ENCODE data around the gene MAPK1. TPM values are rescaled to one million over a fixed set of nuclear protein-coding genes. Genes with fewer than 3 reads are reported as not detected.
A peak's percentile ranks its signal among the peaks of the same experiment; 100 is the strongest.

The MAPK1 gene
- total and polyA plus RNA-seq, 7 experiments from 2014 or later: 58.3 to 120 (median 97.0) TPM

DNA sequence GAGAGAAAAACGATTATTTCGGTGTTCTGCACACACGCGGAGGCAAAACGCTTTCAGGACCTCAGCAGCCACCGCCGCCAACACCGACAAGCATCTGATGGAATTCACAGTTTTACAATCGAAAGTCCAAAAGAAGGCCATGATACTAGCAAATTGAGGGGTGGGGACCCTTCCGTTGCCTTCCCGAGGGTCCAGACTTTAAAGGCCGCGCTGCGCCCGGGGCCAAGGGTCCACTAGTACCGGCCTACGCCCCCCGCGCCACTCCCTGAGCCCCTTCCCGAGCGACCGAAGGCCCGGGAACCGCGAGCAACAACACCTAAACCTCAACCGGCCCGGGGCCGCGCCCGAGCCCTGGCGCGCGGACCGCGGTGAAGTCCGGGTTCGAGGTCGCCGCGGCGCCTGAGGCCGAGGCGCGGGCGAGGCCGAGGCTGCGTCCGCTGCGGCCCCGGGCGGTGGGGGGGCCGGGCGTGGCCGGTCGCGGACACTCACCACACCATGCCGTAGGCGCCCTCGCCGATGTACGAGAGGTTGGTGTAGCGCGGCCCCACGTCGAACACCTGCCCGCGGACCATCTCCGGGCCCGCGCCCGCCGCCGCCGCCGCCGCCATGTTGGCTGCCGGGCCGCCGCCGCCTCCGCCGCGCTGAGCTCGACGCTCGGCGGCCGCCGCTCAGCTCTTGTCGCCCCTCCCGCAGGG is 465 bp downstream of the MAPK1 start:
- Histone ChIP-seq H3K4me1 (ENCODE audit: control insufficient read depth in 2 of 2, insufficient read depth in 2 of 2, low read length in 2 of 2) (peaks cover 30 to 39% of the 10 kb centered on the region in 2 donors), H3K4me3 (ENCODE audit: low read length) (peak overlapping the region; percentile 73), H3K9me3 (ENCODE audit: control insufficient read depth in 2 of 3, low read length in 3 of 3) (no peaks in the 10 kb centered on the region), H3K27ac (ENCODE audit: low read depth, low read length) (peak overlapping the region; percentile 88), H3K36me3 (ENCODE audit: control insufficient read depth in 2 of 3, insufficient read depth in 3 of 3, low read length in 3 of 3) (no peaks in the 10 kb centered on the region), H3K27me3 (ENCODE audit: control insufficient read depth in 2 of 2, insufficient read depth in 2 of 2, low read length in 2 of 2) (no peaks in the 10 kb centered on the region)
- H3K4me1 Mint-ChIP-seq: peaks cover 40 to 58% (median 48%) of the 10 kb centered on the region in 7 donors
- H3K27me3 Mint-ChIP-seq: peaks cover 0 to 9% (median 0%) of the 10 kb centered on the region in 5 donors
- peak in 2 of 9 donors; percentile 7 to 30 for DNase-seq
- H3K36me3 Mint-ChIP-seq: peaks cover 0 to 21% (median 0%) of the 10 kb centered on the region in 5 donors
- intact Hi-C loops (cut with micrococcal nuclease): loop anchor here (1.0 to 10.0 kb wide), 10 partner anchors 9 to 240 kb away; partner anchors contain the start of genes PPIL2 (in 1 of the 2), PPM1F (in 1 of the 2) and YPEL1 (in 1 of the 2)
- H3K27ac Mint-ChIP-seq: peak overlapping the region; percentile 89 to 99 (median 94)
- H3K4me3 Mint-ChIP-seq: peak overlapping the region; percentile 87 to 99 (median 98)
- peak; percentile 31 for ATAC-seq
- CTCF ChIA-PET: no interaction called here
- POLR2A ChIA-PET: interaction anchor here (0.7 to 1.1 kb wide), 3 partner anchors 9 to 131 kb away, joined by 3 read pairs; partner anchors contain the start of gene YPEL1
- H3K9me3 Mint-ChIP-seq: peaks cover 0 to 2% (median 0%) of the 10 kb centered on the region in 11 donors

DNA sequence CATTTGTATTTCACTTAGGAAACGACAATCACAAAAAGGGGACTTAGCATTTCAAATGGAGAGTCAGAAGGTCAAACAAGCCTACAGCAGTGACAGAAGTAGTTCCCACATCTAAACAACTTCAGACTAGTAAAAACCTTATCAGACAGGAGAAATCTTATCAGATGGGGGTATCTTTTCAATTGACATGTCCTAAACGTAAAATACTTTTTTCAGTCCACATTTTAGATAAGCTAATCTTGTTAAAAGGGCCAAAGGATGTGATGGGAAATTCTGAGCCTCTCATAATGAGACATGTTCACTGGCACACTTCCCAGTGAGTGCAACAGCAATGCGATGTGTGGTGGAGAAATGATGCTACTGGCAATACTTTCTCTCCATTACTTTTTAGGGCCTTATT is 2.4 kb downstream of the MAPK1 start:
- CTCF ChIA-PET: no interaction called here
- Histone ChIP-seq H3K27ac (ENCODE audit: low read depth, low read length) (no peak overlapping the region), H3K36me3 (ENCODE audit: control insufficient read depth in 2 of 3, insufficient read depth in 3 of 3, low read length in 3 of 3) (no peaks in the 10 kb centered on the region), H3K9me3 (ENCODE audit: control insufficient read depth in 2 of 3, low read length in 3 of 3) (no peaks in the 10 kb centered on the region), H3K4me3 (ENCODE audit: low read length) (peak overlapping the region; percentile 10), H3K4me1 (ENCODE audit: control insufficient read depth in 2 of 2, insufficient read depth in 2 of 2, low read length in 2 of 2) (peaks cover 40 to 53% of the 10 kb centered on the region in 2 donors), H3K27me3 (ENCODE audit: control insufficient read depth in 2 of 2, insufficient read depth in 2 of 2, low read length in 2 of 2) (no peaks in the 10 kb centered on the region)
- H3K9me3 Mint-ChIP-seq: peaks cover 0 to 2% (median 0%) of the 10 kb centered on the region in 11 donors
- no peak for ATAC-seq
- peaks cover 0 to 21% (median 0%) of the 10 kb centered on the region in 5 donors for H3K36me3 Mint-ChIP-seq
- H3K4me1 Mint-ChIP-seq: peaks cover 57 to 77% (median 68%) of the 10 kb centered on the region in 7 donors
- POLR2A ChIA-PET: interaction anchor here (1.3 kb wide), 1 partner anchor 9 kb away, joined by 3 read pairs; no protein-coding TSS in a partner anchor
- intact Hi-C loops (cut with micrococcal nuclease): loop anchor here (5.0 to 10.0 kb wide), 5 partner anchors 78 to 238 kb away; partner anchors contain the start of genes PPIL2 (in 1 of the 2) and PPM1F (in 1 of the 2)
- peak overlapping the region in 2 of 9 donors; percentile 0 to 82 for H3K27ac Mint-ChIP-seq
- peaks cover 0 to 3% (median 0%) of the 10 kb centered on the region in 5 donors for H3K27me3 Mint-ChIP-seq
- peak overlapping the region in 9 of 10 donors; percentile 24 to 99 (median 94) for H3K4me3 Mint-ChIP-seq
- no peak for DNase-seq

DNA sequence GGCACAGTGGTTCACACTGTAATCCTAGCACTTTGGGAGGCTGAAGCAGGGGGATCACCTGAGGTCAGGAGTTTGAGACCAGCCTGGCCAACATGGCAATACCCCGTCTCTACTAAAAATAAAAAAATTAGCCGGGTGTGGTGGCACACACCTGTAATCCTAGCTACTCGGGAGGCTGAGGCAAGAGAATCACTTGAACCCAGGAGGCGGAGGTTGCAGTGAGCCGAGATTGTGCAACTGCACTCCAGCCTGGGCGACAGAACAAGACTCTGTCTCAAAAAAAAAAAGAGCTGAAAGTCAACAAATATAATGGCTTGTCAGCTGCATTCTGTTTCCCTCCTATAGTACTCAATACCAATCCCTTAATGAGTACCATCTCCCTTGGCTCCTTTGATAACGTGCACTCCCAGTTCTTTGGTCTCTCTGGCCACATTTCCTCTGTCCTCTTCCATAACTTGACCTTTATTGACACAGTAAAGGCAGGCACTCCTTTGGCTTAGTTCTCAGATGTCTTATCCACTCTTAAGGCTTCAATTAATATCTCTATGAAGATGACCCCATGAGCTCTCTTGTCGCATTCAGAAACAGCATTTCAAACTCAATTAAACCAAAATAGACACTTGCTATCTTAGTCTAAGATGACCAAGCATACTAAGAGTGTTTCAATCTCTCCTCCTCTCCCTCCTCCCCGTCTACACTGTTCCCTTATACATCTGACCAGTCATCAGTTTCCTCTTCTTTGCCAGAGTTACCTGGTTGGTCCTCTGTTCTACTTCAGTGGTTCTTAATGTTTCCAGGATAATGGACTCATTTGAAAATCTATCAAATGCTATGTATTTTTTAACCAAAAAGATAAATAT is 4.8 kb downstream of the MAPK1 start:
- no peaks in the 10 kb centered on the region for H3K9me3 ChIP-seq (ENCODE audit: control insufficient read depth in 2 of 3, low read length in 3 of 3)
- intact Hi-C loops (cut with micrococcal nuclease): loop anchor here in 1 of 2 donors (10.0 kb wide), 1 partner anchor 98 kb away; no protein-coding TSS in a partner anchor
- H3K36me3 ChIP-seq (ENCODE audit: control insufficient read depth in 2 of 3, insufficient read depth in 3 of 3, low read length in 3 of 3): no peaks in the 10 kb centered on the region
- H3K4me1 ChIP-seq (ENCODE audit: control insufficient read depth in 2 of 2, insufficient read depth in 2 of 2, low read length in 2 of 2): peaks cover 46 to 64% of the 10 kb centered on the region in 2 donors
- H3K4me1 Mint-ChIP-seq: peaks cover 68 to 86% (median 78%) of the 10 kb centered on the region in 7 donors
- no peak overlapping the region for H3K27ac ChIP-seq (ENCODE audit: low read depth, low read length)
- no peaks in the 10 kb centered on the region for H3K27me3 Mint-ChIP-seq
- no peak overlapping the region for H3K4me3 ChIP-seq (ENCODE audit: low read length)
- peak overlapping the region in 4 of 9 donors; percentile 16 to 46 (median 36) for H3K27ac Mint-ChIP-seq
- no peaks in the 10 kb centered on the region for H3K27me3 ChIP-seq (ENCODE audit: control insufficient read depth in 2 of 2, insufficient read depth in 2 of 2, low read length in 2 of 2)
- H3K36me3 Mint-ChIP-seq: peaks cover 0 to 18% (median 0%) of the 10 kb centered on the region in 5 donors
- ChIA-PET POLR2A (interaction anchor here (0.6 kb wide), 2 partner anchors 98 to 176 kb away, joined by 3 read pairs; no protein-coding TSS in a partner anchor), CTCF (interaction anchor here (0.7 kb wide), 1 partner anchor 148 kb away, joined by 4 read pairs; no protein-coding TSS in a partner anchor)
- ATAC-seq: no peak
- peak overlapping the region in 8 of 10 donors; percentile 1 to 64 (median 51) for H3K4me3 Mint-ChIP-seq
- no peak for DNase-seq
- peaks cover 0 to 2% (median 0%) of the 10 kb centered on the region in 11 donors for H3K9me3 Mint-ChIP-seq

DNA sequence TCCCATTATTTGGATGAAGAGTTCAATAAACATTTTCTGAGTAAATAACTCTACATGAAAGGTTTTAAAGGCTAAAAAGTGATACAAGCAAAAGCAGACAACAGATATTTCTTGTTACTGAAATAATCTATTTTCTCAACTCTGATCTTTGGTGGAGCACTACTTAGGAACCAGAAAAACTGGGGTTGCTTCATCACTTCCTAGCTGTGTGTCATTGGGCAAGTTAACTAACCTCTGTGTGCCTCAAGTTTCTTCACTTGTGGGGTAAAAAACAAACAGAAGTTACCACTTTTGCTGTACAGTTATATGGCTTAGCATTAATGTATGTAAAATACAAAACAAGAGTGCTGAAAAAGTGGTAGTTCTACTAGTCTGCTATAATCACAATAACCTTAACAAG is 5.6 kb downstream of the MAPK1 start:
- intact Hi-C loops (cut with micrococcal nuclease): loop anchor here in 1 of 2 donors (10.0 kb wide), 1 partner anchor 97 kb away; no protein-coding TSS in a partner anchor
- Histone ChIP-seq H3K36me3 (ENCODE audit: control insufficient read depth in 2 of 3, insufficient read depth in 3 of 3, low read length in 3 of 3) (no peaks in the 10 kb centered on the region), H3K27ac (ENCODE audit: low read depth, low read length) (no peak overlapping the region), H3K4me1 (ENCODE audit: control insufficient read depth in 2 of 2, insufficient read depth in 2 of 2, low read length in 2 of 2) (peaks cover 47 to 70% of the 10 kb centered on the region in 2 donors), H3K4me3 (ENCODE audit: low read length) (no peak overlapping the region), H3K9me3 (ENCODE audit: control insufficient read depth in 2 of 3, low read length in 3 of 3) (no peaks in the 10 kb centered on the region), H3K27me3 (ENCODE audit: control insufficient read depth in 2 of 2, insufficient read depth in 2 of 2, low read length in 2 of 2) (no peaks in the 10 kb centered on the region)
- Mint-ChIP-seq H3K9me3 (peaks cover 0 to 2% (median 0%) of the 10 kb centered on the region in 11 donors), H3K27ac (peak overlapping the region in 5 of 9 donors; percentile 18 to 69 (median 43)), H3K4me1 (peaks cover 72 to 93% (median 86%) of the 10 kb centered on the region in 7 donors), H3K27me3 (no peaks in the 10 kb centered on the region), H3K36me3 (peaks cover 0 to 18% (median 0%) of the 10 kb centered on the region in 5 donors), H3K4me3 (peak overlapping the region in 7 of 10 donors; percentile 3 to 50 (median 39))
- DNase-seq: no peak
- ChIA-PET CTCF (no interaction called here), POLR2A (interaction anchor here (0.8 kb wide), 1 partner anchor 45 kb away, joined by 3 read pairs; no protein-coding TSS in a partner anchor)
- peak; percentile 52 for ATAC-seq

DNA sequence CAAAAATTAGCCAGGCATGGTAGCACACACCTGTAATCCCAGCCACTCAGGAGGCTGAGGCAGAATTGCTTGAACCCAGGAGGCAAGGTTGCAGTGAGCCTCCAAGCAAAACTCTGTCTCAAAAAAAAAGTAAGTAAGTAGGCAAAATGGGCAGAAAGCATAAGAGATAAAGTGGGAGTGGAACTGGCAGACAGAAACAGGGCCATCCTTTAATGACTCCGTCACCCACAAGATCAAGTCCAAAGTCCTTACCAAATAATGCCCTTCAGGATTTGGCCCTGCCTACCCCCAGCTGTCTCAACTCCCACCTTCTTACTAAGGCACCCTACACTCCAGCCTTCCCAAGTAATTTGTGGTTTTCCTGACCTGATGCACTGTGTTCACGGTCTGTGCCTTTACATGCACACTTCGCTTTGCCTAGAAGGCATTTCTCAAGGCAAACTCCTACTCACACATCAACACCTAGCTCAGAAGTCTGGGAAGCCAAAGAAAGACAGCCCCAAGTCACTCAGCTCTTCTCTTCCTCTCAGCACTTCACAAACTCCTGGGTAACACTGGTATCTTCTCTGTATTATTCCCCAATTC is 6.1 kb downstream of the MAPK1 start:
- ATAC-seq (no peak), DNase-seq (no peak)
- Histone ChIP-seq H3K27me3 (ENCODE audit: control insufficient read depth in 2 of 2, insufficient read depth in 2 of 2, low read length in 2 of 2) (no peaks in the 10 kb centered on the region), H3K9me3 (ENCODE audit: control insufficient read depth in 2 of 3, low read length in 3 of 3) (no peaks in the 10 kb centered on the region), H3K4me3 (ENCODE audit: low read length) (no peak overlapping the region), H3K36me3 (ENCODE audit: control insufficient read depth in 2 of 3, insufficient read depth in 3 of 3, low read length in 3 of 3) (no peaks in the 10 kb centered on the region), H3K27ac (ENCODE audit: low read depth, low read length) (no peak overlapping the region), H3K4me1 (ENCODE audit: control insufficient read depth in 2 of 2, insufficient read depth in 2 of 2, low read length in 2 of 2) (peaks cover 47 to 74% of the 10 kb centered on the region in 2 donors)
- ChIA-PET CTCF (no interaction called here), POLR2A (interaction anchor here (0.6 to 0.8 kb wide), 2 partner anchors 45 to 46 kb away, joined by 3 to 5 read pairs; no protein-coding TSS in a partner anchor)
- peak overlapping the region in 9 of 10 donors; percentile 0 to 50 (median 39) for H3K4me3 Mint-ChIP-seq
- no peaks in the 10 kb centered on the region for H3K27me3 Mint-ChIP-seq
- H3K27ac Mint-ChIP-seq: peak overlapping the region in 5 of 9 donors; percentile 18 to 69 (median 43)
- peaks cover 0 to 18% (median 0%) of the 10 kb centered on the region in 5 donors for H3K36me3 Mint-ChIP-seq
- H3K4me1 Mint-ChIP-seq: peaks cover 72 to 96% (median 88%) of the 10 kb centered on the region in 7 donors
- peaks cover 0 to 2% (median 0%) of the 10 kb centered on the region in 11 donors for H3K9me3 Mint-ChIP-seq
- intact Hi-C loops (cut with micrococcal nuclease): loop anchor here in 1 of 2 donors (10.0 kb wide), 1 partner anchor 97 kb away; no protein-coding TSS in a partner anchor

Data from naive thymus-derived CD4-positive, alpha-beta T cell (primary cell).